ENCODE measurements around the gene ZMYND10. TPM values are rescaled to one million over a fixed set of nuclear protein-coding genes. Genes with fewer than 3 reads are reported as not detected.

The ZMYND10 gene
- total RNA-seq (2014; rRNA removed; shearing (Covaris generic)) (1.7 and 1.8 TPM in 2 replicates), total RNA-seq (2022) (2.8 and 3.0 TPM in 2 replicates), Bru-seq, nascent RNA (percentile 24 among the genes with signal in this experiment), BruChase-seq, experiment 1, labeled RNA remaining after a 6-hour chase (percentile 42 among the genes with signal in this experiment), BruChase-seq, experiment 2, labeled RNA remaining after a 2-hour chase (percentile 41 among the genes with signal in this experiment)
- long read RNA-seq, partial matches to known transcripts: 0 of 3 reads
- long read RNA-seq, other reads (novel, unspliced or antisense): 3 of 3 reads

DNA sequence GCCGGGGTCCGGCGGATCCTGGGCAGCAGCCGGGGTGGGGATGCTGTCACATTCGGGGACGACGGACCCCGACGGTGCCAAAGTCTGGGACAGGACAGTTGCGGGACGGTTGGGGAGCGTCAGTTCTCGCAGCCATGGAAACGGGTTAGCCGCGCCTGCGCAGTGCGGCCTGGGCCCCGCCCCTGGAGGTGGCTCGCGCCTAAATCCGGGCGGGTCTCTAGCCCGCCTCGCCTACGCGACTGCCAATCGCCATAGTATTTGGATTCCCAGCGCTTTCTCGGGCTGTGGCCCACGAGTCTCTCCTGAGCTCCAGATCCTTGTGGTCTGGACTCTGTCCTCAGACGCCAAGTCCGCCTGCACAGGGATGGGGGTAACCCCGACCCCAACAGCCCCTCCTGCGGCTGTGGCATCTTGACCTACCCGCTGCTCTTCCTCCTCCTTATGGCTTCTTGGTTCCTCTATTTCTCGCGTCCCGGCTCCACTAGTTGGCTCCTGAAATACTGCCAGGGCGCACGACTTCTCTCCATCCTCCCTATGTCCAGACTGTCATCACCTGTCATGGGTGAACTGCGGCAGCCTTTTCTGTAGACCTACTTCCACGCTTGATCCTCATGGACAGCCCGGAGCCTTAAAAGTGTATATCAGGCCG, at the start of gene ZMYND10:
Gene ZMYND10 (minus strand): TSS at position 147 of the 649 bp plus-strand sequence. CDS start 153 bp downstream, outside the sequence.
- DNase-seq (ENCODE audit: low spot score): peak; percentile 70
- no peak within 1 kb of the TSS for H3K27ac ChIP-seq (ENCODE audit: low read depth, low read length, poor library complexity, severe bottlenecking)
- no peaks in the 10 kb centered on the region for H3K9me3 ChIP-seq (ENCODE audit: low read length)
- peaks cover 9% of the 10 kb centered on the region; the same call in 1 of the 2 replicates for H3K36me3 ChIP-seq (ENCODE audit: insufficient read depth, low read length)
- no TSS peak for BruUV-seq (replicated peaks)
- peaks cover 30% of the 10 kb centered on the region for H3K4me1 ChIP-seq (ENCODE audit: insufficient read depth, low read length, poor library complexity, severe bottlenecking)
- H3K79me2 ChIP-seq (ENCODE audit: insufficient read depth, low read depth, low read length): peaks cover 8% of the 10 kb centered on the region; the same call in 1 of the 2 replicates
- no peaks in the 10 kb centered on the region for H4K20me1 ChIP-seq (ENCODE audit: insufficient read depth, low read length)
- H2AFZ ChIP-seq (ENCODE audit: low read length): no peak within 1 kb of the TSS; the same call in 1 of the 2 replicates
- TF ChIP-seq, protein P1, sequence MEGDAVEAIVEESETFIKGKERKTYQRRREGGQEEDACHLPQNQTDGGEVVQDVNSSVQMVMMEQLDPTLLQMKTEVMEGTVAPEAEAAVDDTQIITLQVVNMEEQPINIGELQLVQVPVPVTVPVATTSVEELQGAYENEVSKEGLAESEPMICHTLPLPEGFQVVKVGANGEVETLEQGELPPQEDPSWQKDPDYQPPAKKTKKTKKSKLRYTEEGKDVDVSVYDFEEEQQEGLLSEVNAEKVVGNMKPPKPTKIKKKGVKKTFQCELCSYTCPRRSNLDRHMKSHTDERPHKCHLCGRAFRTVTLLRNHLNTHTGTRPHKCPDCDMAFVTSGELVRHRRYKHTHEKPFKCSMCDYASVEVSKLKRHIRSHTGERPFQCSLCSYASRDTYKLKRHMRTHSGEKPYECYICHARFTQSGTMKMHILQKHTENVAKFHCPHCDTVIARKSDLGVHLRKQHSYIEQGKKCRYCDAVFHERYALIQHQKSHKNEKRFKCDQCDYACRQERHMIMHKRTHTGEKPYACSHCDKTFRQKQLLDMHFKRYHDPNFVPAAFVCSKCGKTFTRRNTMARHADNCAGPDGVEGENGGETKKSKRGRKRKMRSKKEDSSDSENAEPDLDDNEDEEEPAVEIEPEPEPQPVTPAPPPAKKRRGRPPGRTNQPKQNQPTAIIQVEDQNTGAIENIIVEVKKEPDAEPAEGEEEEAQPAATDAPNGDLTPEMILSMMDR (conservative IDR thresholded peaks at IDR 0.05; ENCODE audit: low read length): no peak
- TF ChIP-seq EZH2phosphoT487 (IDR thresholded peaks at IDR 0.05; ENCODE audit: borderline replicate concordance, low read depth, low read length): no peak
- peak within 1 kb of the TSS; percentile 47 for H3K4me3 ChIP-seq (ENCODE audit: low read depth, low read length, poor library complexity, severe bottlenecking)
- H3K9me2 ChIP-seq (ENCODE audit: insufficient read depth, low read length): no peaks in the 10 kb centered on the region
- H3K4me2 ChIP-seq (ENCODE audit: low read length): peak within 1 kb of the TSS; percentile 73
- ChIA-PET CTCF (ENCODE audit: unreplicated experiment) (interaction anchor here (1.0 kb wide), 1 partner anchor 9 kb away, joined by 3 read pairs; no protein-coding TSS in a partner anchor), POLR2A (interaction anchor here (0.7 kb wide), 1 partner anchor 1597 kb away, joined by 3 read pairs; no protein-coding TSS in a partner anchor)
- intact Hi-C loops (cut with micrococcal nuclease; ENCODE audit: unreplicated experiment): loop anchor here (2.0 kb wide), 1 partner anchor 197 kb away; no protein-coding TSS in a partner anchor

DNA sequence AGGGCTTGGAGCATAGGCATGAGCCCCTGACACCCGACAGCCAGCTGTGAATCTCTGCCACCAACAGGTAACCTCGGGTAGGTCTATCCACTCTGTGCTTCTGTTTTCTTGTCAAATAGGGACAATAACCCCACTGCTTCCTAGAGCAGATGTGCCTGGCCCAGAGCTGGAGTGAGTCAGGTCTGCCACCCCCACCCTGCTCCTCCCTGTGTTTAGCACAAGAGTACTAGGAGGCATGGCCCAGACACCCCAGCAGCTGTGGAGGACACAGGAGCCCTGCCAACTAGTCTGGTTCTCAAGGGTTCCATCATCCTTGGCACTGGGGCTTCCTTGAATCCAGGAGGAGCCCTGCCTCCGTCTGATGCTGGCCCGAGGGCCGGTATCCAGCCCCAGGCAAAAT, 47.5 kb upstream of the ZMYND10 start:
- DNase-seq (ENCODE audit: low spot score): no peak
- Histone ChIP-seq H2AFZ (ENCODE audit: low read length) (no peak overlapping the region), H3K9me2 (ENCODE audit: insufficient read depth, low read length) (no peaks in the 10 kb centered on the region), H3K79me2 (ENCODE audit: insufficient read depth, low read depth, low read length) (no peaks in the 10 kb centered on the region), H3K9me3 (ENCODE audit: low read length) (no peaks in the 10 kb centered on the region), H3K4me2 (ENCODE audit: low read length) (no peak overlapping the region), H3K36me3 (ENCODE audit: insufficient read depth, low read length) (no peaks in the 10 kb centered on the region), H3K4me1 (ENCODE audit: insufficient read depth, low read length, poor library complexity, severe bottlenecking) (no peaks in the 10 kb centered on the region), H4K20me1 (ENCODE audit: insufficient read depth, low read length) (no peaks in the 10 kb centered on the region), H3K4me3 (ENCODE audit: low read depth, low read length, poor library complexity, severe bottlenecking) (no peak overlapping the region), H3K27ac (ENCODE audit: low read depth, low read length, poor library complexity, severe bottlenecking) (no peak overlapping the region)
- BruUV-seq (replicated peaks): no TSS peak
- no peak for TF ChIP-seq EZH2phosphoT487 (IDR thresholded peaks at IDR 0.05; ENCODE audit: borderline replicate concordance, low read depth, low read length)
- TF ChIP-seq, protein P1 (conservative IDR thresholded peaks at IDR 0.05; ENCODE audit: low read length): no peak
- intact Hi-C loops (cut with micrococcal nuclease; ENCODE audit: unreplicated experiment): no loop called here
- CTCF ChIA-PET (ENCODE audit: unreplicated experiment): interaction anchor here (1.1 kb wide), 1 partner anchor 12 kb away, joined by 3 read pairs; no protein-coding TSS in a partner anchor
- POLR2A ChIA-PET: no interaction called here

Data from OCI-LY7 (cell line).